ENCODE measurements around the gene SAMD10.

Gene SAMD10

GRCh38 chr20:63969838-63970713 lies 9.4 kb downstream of the SAMD10 start, which contains the start of gene ZNF512B:
Gene ZNF512B, minus strand, starts transcription at chr20:63969930. Its CDS starts 1,980 bp downstream, at chr20:63967950.
- TF ChIP-seq CTCF (IDR thresholded peaks at IDR 0.05; ENCODE audit: insufficient read depth, missing control alignments), result no peak
- FAIRE-seq (no peak), DNase-seq (ENCODE audit: insufficient read length, low spot score) (peak; percentile 76)

GRCh38 chr20:63968928-63969760 lies 10.3 kb downstream of the SAMD10 start:
- no peak for DNase-seq (ENCODE audit: insufficient read length, low spot score)
- no peak for TF ChIP-seq CTCF (IDR thresholded peaks at IDR 0.05; ENCODE audit: insufficient read depth, missing control alignments)
- no peak for FAIRE-seq

DNA sequence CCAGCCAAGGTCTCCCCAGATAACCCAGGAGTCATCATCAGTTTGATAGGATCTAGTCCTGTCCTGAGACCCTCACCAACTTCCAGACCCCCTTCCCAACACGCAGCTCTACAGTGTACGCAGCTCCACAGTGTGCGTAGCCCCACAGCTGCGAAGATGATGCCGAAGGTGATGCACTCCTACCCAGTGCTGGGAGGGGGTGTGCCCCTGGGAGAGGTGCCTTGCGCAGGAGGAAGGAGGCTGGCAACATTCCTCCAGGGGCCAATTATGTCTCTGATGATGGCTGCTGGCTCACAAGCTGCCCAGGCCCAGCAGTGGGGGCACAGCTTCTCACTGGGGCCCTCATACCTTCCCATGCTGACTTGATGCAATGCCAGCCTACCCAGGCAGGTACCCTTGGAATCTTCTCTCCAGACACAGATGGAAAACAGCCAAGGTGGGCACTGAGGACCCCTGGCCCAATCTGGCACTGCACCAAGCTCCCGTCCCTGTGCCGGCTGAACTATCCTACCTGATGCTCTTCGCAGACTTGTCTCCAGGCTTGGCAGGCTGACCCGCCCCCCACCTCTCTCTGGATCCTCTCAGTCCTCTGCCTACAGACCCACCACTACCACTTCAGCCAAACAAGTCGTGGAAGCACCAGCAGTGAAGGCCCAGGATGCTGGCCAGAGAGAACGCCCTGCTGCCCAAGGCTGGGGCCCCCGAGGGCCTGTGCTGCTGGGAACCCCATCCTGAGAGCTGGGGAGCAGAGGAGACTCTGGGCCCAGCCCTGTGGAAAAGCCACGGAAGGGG lies 11.1 kb downstream of the SAMD10 start:
- no peak for TF ChIP-seq CTCF (IDR thresholded peaks at IDR 0.05; ENCODE audit: insufficient read depth, missing control alignments)
- FAIRE-seq (no peak), DNase-seq (ENCODE audit: insufficient read length, low spot score) (no peak)

- no peak for TF ChIP-seq CTCF (IDR thresholded peaks at IDR 0.05; ENCODE audit: insufficient read depth, missing control alignments)
- DNase-seq (ENCODE audit: insufficient read length, low spot score) (no peak), FAIRE-seq (no peak)
These were observed 11.9 kb downstream of the SAMD10 start for GRCh38 chr20:63967330-63968135.

- FAIRE-seq (no peak), DNase-seq (ENCODE audit: insufficient read length, low spot score) (no peak)
- TF ChIP-seq CTCF (IDR thresholded peaks at IDR 0.05; ENCODE audit: insufficient read depth, missing control alignments), result no peak
These were observed 12.5 kb downstream of the SAMD10 start for GRCh38 chr20:63966944-63967322.
